ENCODE measurements around the gene SLC38A8.

DNA sequence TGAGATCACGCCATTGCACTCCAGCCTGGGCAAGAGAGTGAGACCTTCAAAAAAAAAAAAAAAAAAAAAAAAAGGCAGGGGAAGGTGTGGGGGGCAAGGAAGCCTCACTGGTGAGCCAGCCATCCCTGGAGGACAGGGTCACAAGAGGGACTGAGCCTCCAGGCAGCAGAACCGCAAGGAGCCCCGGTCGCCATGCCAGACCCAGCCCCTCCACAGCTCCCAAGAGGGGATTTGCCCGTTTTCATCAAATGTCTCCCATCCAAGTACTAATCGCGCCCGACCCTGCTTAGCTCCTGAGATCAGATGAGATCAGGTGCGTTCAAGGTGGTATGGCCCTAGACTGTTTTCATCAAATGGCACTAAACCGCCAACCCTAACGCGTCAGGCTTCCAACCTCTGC, 2.9 kb downstream of the SLC38A8 start:
- no peak for TF ChIP-seq POLR2A (IDR thresholded peaks at IDR 0.05)
- TF ChIP-seq, protein P1, sequence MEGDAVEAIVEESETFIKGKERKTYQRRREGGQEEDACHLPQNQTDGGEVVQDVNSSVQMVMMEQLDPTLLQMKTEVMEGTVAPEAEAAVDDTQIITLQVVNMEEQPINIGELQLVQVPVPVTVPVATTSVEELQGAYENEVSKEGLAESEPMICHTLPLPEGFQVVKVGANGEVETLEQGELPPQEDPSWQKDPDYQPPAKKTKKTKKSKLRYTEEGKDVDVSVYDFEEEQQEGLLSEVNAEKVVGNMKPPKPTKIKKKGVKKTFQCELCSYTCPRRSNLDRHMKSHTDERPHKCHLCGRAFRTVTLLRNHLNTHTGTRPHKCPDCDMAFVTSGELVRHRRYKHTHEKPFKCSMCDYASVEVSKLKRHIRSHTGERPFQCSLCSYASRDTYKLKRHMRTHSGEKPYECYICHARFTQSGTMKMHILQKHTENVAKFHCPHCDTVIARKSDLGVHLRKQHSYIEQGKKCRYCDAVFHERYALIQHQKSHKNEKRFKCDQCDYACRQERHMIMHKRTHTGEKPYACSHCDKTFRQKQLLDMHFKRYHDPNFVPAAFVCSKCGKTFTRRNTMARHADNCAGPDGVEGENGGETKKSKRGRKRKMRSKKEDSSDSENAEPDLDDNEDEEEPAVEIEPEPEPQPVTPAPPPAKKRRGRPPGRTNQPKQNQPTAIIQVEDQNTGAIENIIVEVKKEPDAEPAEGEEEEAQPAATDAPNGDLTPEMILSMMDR (IDR thresholded peaks at IDR 0.05) = no peak
- TF ChIP-seq POLR2AphosphoS5 (IDR thresholded peaks at IDR 0.05) = no peak
